Skeletal muscle satellite cell (primary cell): ENCODE results near the gene CD276.

Source experiments
- H3K27me3 ChIP-seq: 2 replicates; pipeline ENCODE4 v1.7.0; 2013; ENCODE audit warnings: low read length; ENCODE audit not compliant: control insufficient read depth, insufficient read depth
- H3K36me3 ChIP-seq: 2 replicates; pipeline ENCODE4 v1.7.0; 2013; ENCODE audit warnings: mild to moderate bottlenecking, control low read depth, low read length; ENCODE audit not compliant: insufficient read depth
- H3K4me1 ChIP-seq: 2 replicates; pipeline ENCODE4 v1.7.0; 2013; ENCODE audit warnings: low read length; ENCODE audit not compliant: control insufficient read depth, insufficient read depth
- H3K4me2 ChIP-seq: 2 replicates; pipeline ENCODE4 v1.7.0; 2013; ENCODE audit warnings: mild to moderate bottlenecking, low read length
- H3K4me3 ChIP-seq: 2 replicates; pipeline ENCODE4 v1.7.0; 2013; ENCODE audit warnings: low read length
- H3K9ac ChIP-seq: 2 replicates; pipeline ENCODE4 v1.7.0; 2013; ENCODE audit warnings: mild to moderate bottlenecking, low read depth, low read length, moderate library complexity
- H3K9me3 ChIP-seq: replicated peaks from 2 replicates; pipeline ENCODE4 v1.7.0; 2013; ENCODE audit warnings: mild to moderate bottlenecking, control low read depth, low read length

Gene CD276

DNA sequence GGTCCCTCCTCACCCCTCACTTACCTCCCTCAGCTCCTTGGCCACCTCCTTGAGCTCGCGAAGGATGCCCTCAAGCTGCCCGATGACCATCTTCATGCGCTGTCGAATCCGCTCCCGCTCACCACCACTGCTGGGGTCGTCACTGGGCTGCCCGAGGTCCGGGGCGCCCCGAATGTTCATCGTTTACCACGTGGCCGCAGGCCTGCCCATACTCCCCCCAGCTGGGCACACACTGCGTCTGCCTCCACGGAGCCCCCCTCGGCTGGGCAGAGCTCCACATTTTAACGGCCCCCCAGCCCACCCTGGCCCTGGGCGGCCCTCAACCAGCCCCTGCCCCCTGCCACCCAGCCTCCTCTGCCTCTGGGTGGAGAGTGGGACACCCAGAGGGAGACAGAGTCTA lies 66.8 kb downstream of the CD276 start:
- Histone ChIP-seq H3K4me1 (peaks cover 2% of the 10 kb centered on the region), H3K27me3 (peaks cover 69% of the 10 kb centered on the region)

DNA sequence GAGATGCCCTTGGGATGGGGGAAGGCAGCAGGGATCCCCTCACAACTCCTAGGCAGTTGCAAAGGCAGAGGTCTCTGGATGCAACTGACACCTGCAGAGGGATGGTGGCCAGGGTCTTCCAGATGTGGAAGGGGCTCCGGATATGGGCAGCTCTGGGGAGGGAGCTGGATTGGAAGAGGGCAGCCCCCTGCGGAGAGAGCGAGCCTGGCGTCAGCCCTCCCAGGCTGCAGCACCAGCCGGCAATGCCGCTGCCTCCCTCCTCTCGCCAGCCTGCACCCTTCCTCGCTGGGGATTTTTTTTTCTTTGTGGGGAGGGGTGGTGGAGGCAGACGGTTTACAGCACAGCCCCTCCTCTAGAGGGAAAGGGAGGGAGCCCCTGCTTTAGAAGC lies 67.3 kb downstream of the CD276 start:
- Histone ChIP-seq H3K9ac (no peak overlapping the region), H3K4me3 (no peak overlapping the region), H3K9me3 (no peaks in the 10 kb centered on the region), H3K4me1 (peaks cover 2% of the 10 kb centered on the region), H3K36me3 (no peaks in the 10 kb centered on the region), H3K27me3 (peaks cover 64% of the 10 kb centered on the region), H3K4me2 (no peak overlapping the region)

More for the DNA sequence above, 66.8 kb downstream of the CD276 start:
- H3K9ac ChIP-seq, result no peak overlapping the region
- H3K36me3 ChIP-seq, result no peaks in the 10 kb centered on the region
- H3K9me3 ChIP-seq, result no peaks in the 10 kb centered on the region
- H3K4me2 ChIP-seq, result no peak overlapping the region
- H3K4me3 ChIP-seq, result no peak overlapping the region

DNA sequence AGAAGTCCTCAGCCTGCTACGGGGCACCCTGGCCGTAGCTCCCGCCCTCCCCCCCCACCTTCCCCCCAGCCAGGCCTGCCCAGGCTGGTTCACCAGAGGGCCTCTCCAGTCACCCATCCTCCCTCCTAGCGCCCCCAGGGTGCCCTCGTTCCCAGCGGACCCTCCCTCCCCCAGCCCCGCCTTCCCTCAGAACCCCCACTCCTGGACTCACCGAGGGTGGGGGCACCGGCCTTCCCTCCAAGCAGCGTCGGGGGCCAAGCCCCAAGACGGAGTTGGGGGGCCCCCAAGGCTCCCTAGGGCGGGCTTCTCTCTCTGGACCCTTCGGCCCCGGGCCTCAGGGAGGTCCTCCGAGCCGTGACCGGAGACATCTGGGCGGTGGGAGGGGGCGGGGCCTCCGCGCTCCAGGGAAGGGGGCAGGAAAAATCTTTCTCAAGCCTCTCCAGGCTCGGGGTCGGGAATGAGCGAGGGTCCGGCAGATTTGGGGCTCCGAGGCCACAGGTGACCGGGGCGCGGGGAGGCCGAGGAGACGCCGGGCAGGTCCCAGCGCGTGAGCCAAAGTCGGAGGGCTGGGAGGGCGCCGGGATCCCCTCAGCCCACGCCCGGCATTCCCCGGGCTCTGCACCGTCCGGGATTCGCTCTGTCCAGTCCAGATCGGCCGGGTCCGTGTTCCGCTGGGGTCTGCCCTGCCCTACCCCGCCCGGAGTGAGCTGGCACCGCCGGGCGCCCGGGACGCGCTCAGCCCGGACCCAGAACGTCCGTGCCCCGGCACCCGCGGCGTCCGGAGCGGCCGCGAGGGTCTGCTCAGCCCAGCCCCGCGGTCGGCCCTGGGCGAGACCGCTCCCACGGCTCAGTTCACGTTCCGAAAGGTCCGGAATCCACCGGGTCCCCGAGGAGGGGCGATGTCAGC lies 68.0 kb downstream of the CD276 start:
- Histone ChIP-seq H3K27me3 (peaks cover 63% of the 10 kb centered on the region), H3K9ac (peak overlapping the region; percentile 41)

DNA sequence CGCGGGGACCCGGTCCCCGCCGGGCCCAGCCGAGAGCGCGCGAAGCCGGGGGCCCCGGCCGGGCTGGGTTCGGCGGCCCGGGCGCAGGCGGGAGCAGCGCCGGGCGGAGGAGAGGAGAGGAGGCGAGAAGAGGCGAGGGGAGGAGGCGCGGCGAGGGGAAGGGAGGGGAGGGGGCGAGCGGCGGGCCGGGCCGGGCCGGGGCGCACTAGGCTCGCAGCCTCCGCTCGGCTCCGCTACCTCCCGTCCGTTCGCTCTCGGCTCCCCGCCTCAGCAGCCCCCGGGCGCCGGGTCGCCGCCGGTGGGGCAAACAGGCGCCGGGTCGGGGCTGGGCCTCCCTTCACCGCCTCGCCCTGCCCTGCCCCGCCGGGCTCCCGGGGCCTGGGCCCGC lies 68.6 kb downstream of the CD276 start:
- Histone ChIP-seq H3K27me3 (peaks cover 62% of the 10 kb centered on the region), H3K4me2 (peak overlapping the region; percentile 90), H3K4me3 (peak overlapping the region; percentile 70), H3K36me3 (no peaks in the 10 kb centered on the region), H3K9ac (peak overlapping the region; percentile 41), H3K9me3 (no peaks in the 10 kb centered on the region), H3K4me1 (no peaks in the 10 kb centered on the region)

More for the DNA sequence above, 68.0 kb downstream of the CD276 start:
- peak overlapping the region; percentile 70 for H3K4me3 ChIP-seq
- H3K4me1 ChIP-seq, result no peaks in the 10 kb centered on the region
- H3K36me3 ChIP-seq, result no peaks in the 10 kb centered on the region
- H3K4me2 ChIP-seq, result peak overlapping the region; percentile 90
- no peaks in the 10 kb centered on the region for H3K9me3 ChIP-seq

- peak within 1 kb of the TSS; percentile 70 for H3K4me3 ChIP-seq
- H3K9me3 ChIP-seq, result no peaks in the 10 kb centered on the region
- no peaks in the 10 kb centered on the region for H3K4me1 ChIP-seq
- peaks cover 69% of the 10 kb centered on the region for H3K27me3 ChIP-seq
- H3K4me2 ChIP-seq, result peak within 1 kb of the TSS; percentile 90
- H3K36me3 ChIP-seq, result no peaks in the 10 kb centered on the region
- H3K9ac ChIP-seq, result peak within 1 kb of the TSS; percentile 41
Observed at GRCh38 chr15:73753250-73754130, 69.3 kb downstream of the CD276 start, which contains the start of gene INSYN1. TSS of gene INSYN1 (minus strand) at chr15:73753351. CDS start at chr15:73751130, 2,221 bp downstream.

DNA sequence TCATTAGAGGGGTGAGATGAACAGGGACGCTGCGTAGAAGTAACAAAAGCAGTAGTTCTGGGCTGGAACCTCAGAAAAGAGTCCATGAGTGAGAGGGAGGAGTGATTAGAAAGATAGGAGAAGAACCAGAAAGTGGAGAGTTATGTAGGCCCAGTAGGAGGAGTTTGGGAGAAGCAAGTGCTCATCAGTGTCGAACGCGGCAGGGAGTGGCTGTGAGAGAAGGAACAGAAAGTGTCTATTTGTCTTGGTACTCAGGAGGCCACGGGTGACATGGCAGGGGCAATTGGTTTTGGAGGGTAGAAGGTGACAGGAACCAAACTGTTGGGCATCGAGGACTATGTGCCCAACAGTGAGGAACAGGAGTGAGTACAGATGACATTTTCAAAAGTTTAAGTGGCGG lies 70.3 kb downstream of the CD276 start:
- Histone ChIP-seq H3K27me3 (peaks cover 68% of the 10 kb centered on the region), H3K36me3 (no peaks in the 10 kb centered on the region), H3K4me2 (no peak overlapping the region), H3K9ac (no peak overlapping the region), H3K4me1 (no peaks in the 10 kb centered on the region), H3K4me3 (no peak overlapping the region), H3K9me3 (no peaks in the 10 kb centered on the region)

GRCh38 chr15:73755481-73755880 lies 71.3 kb downstream of the CD276 start:
- H3K4me3 ChIP-seq, result no peak overlapping the region
- no peak overlapping the region for H3K9ac ChIP-seq
- no peaks in the 10 kb centered on the region for H3K36me3 ChIP-seq
- peaks cover 68% of the 10 kb centered on the region for H3K27me3 ChIP-seq
- no peaks in the 10 kb centered on the region for H3K4me1 ChIP-seq
- H3K4me2 ChIP-seq, result no peak overlapping the region
- no peaks in the 10 kb centered on the region for H3K9me3 ChIP-seq

GRCh38 chr15:73755946-73756345 lies 71.8 kb downstream of the CD276 start:
- no peak overlapping the region for H3K4me3 ChIP-seq
- no peaks in the 10 kb centered on the region for H3K36me3 ChIP-seq
- no peaks in the 10 kb centered on the region for H3K4me1 ChIP-seq
- H3K9me3 ChIP-seq, result no peaks in the 10 kb centered on the region
- H3K27me3 ChIP-seq, result peaks cover 68% of the 10 kb centered on the region
- H3K9ac ChIP-seq, result no peak overlapping the region
- no peak overlapping the region for H3K4me2 ChIP-seq

DNA sequence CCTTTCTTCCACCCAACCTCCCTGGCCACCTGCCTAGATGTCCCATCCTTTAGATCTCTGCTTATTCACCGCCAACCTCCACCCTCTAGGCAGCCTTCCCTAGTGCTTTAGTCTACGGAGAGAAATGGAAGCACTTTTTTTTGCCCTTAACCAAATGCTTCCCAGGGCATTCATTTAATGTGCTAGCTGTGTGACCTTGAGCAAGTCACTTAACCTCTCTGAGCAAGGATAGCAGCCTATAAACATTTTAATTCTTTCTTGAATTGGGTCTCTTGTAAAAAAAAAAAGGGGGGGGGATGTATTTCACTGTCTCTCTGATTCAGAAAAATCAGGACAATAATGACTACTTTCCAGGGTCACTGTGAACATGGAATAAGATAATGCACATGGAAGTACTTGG lies 72.2 kb downstream of the CD276 start:
- H3K9ac ChIP-seq, result no peak overlapping the region
- H3K4me3 ChIP-seq, result no peak overlapping the region
- H3K4me2 ChIP-seq, result no peak overlapping the region
- no peaks in the 10 kb centered on the region for H3K36me3 ChIP-seq
- H3K4me1 ChIP-seq, result no peaks in the 10 kb centered on the region
- peaks cover 68% of the 10 kb centered on the region for H3K27me3 ChIP-seq
- H3K9me3 ChIP-seq, result no peaks in the 10 kb centered on the region

- no peaks in the 10 kb centered on the region for H3K9me3 ChIP-seq
Observed at GRCh38 chr15:73756947-73757513, 72.8 kb downstream of the CD276 start.

DNA sequence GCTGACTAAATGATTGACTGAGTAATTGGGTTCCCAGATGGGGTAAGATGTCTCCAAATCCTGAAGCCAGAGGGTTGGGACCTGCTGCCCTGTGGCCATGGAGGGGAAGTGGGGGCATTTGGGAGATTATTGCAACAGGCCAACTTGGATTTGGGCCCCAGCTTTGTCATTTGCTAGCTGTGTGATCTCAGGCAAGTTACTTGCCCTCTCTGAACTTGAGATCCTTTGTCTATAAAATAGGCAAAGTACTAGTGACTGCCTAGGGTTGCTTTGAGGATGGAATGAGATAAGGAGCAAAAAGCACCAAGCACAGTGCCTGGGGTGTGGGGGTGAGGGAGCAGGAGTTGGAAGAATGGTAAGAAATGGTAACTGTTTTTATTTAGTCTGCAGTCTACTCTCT lies 73.4 kb downstream of the CD276 start:
- Histone ChIP-seq H3K4me1 (no peaks in the 10 kb centered on the region), H3K36me3 (no peaks in the 10 kb centered on the region), H3K9ac (no peak overlapping the region), H3K9me3 (no peaks in the 10 kb centered on the region), H3K4me3 (no peak overlapping the region), H3K27me3 (peaks cover 73% of the 10 kb centered on the region), H3K4me2 (no peak overlapping the region)

More at GRCh38 chr15:73756947-73757513, 72.8 kb downstream of the CD276 start:
- H3K4me1 ChIP-seq, result no peaks in the 10 kb centered on the region
- H3K9ac ChIP-seq, result no peak overlapping the region
- H3K4me2 ChIP-seq, result no peak overlapping the region
- H3K4me3 ChIP-seq, result no peak overlapping the region
- H3K27me3 ChIP-seq, result peaks cover 72% of the 10 kb centered on the region
- no peaks in the 10 kb centered on the region for H3K36me3 ChIP-seq
